Measurements from ENCODE around the gene VTI1A. TPM values are rescaled to one million over a fixed set of nuclear protein-coding genes. Genes with fewer than 3 reads are reported as not detected.

The VTI1A gene
- total and polyA plus RNA-seq, 2 of the 8 experiments (the other 6 are each of a cell fraction or from before 2014, with no cell fraction given) = 6.0 to 20.0 TPM

GRCh38 chr10:112466802-112467201, 19.8 kb downstream of the VTI1A start (continued):
- TF ChIP-seq CTCF (IDR thresholded peaks at IDR 0.05; ENCODE audit: control extremely low read depth in 1 of 3, insufficient read depth in 1 of 3, low read depth in 1 of 3, low read length in 3 of 3) = no peak
- TF ChIP-seq POLR2A (IDR thresholded peaks at IDR 0.05; ENCODE audit: control extremely low read depth in 1 of 2, low read depth in 2 of 2, low read length in 2 of 2) = no peak
- no peak for TF ChIP-seq TAF7 (optimal IDR thresholded peaks at IDR 0.05; ENCODE audit: borderline replicate concordance, low read depth, low read length)
- TF ChIP-seq SP1 (IDR thresholded peaks at IDR 0.05; ENCODE audit: low read depth, low read length) = no peak
- no peak for TF ChIP-seq EGR1 (IDR thresholded peaks at IDR 0.05; ENCODE audit: borderline replicate concordance, low read depth, low read length)
